ENCODE measurements around the gene FBXW4.

FBXW4 gene

GRCh38 chr10:101694674-101695403 is at the start of gene FBXW4:
FBXW4 (minus strand) TSS chr10:101695170; CDS start chr10:101695105, 65 bp downstream.
- DNase-seq (ENCODE audit: low read depth, low spot score): no peak

DNA sequence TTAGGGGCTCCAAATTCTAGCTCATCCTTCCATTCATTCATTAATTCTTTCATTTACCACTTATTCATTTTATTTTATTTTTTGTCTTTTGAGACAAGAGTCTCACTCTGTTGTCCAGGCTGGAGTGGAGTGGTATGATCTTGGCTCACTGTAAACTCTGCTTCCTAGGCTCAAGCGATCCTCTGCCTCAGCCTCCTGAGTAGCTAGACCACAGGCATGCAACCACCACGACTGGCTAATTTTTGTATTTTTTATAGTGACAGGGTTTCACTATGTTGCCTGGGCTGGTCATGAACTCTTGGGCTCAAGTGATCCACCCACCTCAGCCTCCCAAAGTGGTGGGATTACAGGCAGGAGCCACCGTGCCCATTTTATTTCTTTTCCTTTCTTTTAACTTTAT is 49.3 kb upstream of the FBXW4 start:
- DNase-seq (ENCODE audit: low read depth, low spot score): no peak

GRCh38 chr10:101741938-101742337 is 47.0 kb upstream of the FBXW4 start:
- DNase-seq (ENCODE audit: low read depth, low spot score): no peak

DNA sequence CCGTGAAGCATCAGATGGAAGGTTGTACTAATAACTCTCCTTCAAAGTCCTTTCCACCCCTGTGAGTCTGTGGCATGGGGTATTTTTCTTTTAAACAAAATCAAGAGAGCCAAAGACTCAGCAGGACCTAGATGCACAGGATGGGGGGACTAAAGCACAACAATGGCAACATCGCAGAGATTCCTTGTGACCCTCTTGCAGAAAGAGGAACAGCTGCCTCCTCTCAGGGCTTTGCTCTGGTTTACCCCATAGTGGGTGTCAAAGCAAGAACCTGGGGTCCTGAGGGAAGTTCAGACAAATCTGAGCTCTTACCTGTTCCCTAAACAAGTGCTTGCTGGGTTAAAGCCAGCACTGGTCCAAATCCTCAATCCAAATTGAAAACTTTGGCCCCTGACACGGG is 41.7 kb upstream of the FBXW4 start:
- DNase-seq (ENCODE audit: low read depth, low spot score): no peak

- no peak for DNase-seq (ENCODE audit: low read depth, low spot score)
These were observed 37.1 kb upstream of the FBXW4 start for GRCh38 chr10:101732096-101732495.

- DNase-seq (ENCODE audit: low read depth, low spot score): no peak
These were observed 31.1 kb upstream of the FBXW4 start for GRCh38 chr10:101726115-101726387.

DNA sequence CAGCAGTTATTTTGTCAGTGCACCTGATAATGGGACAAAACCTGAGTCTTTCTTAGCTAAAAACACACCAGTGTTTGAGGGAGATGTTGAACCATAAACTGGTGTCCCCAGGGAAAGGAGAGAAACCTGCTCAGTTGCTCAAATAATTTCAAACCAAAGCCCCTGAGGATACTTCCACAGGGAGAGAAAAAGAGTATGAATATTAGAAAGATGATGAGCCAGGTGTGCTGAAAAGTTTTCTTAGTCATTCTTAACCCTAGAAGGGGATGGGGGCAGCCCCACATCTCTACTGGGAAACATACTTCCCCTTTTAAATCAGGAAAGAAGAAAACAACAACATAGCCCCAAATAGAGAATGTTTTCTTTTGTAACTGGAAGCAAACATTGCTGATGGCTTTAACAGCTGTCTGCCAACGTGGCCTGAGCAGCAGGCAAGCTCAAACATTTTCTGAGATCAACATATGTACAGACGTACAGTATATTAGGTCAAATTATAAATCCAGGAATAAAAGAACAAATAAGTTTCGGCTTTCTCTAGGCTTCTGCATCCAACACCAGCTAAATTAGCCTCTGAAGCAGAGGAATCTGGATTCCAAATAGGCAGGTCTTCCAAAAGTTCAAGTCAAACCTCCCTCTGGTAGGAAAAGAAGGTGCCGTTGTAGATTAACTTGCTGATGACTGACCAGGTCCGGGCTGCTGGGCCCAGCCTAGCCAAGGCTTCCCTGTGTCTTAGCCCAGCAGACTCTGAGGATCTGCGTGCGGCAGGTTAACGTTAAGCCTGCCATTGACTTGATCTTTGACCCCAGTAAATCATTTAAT is 30.5 kb upstream of the FBXW4 start:
- DNase-seq (ENCODE audit: low read depth, low spot score): no peak

DNA sequence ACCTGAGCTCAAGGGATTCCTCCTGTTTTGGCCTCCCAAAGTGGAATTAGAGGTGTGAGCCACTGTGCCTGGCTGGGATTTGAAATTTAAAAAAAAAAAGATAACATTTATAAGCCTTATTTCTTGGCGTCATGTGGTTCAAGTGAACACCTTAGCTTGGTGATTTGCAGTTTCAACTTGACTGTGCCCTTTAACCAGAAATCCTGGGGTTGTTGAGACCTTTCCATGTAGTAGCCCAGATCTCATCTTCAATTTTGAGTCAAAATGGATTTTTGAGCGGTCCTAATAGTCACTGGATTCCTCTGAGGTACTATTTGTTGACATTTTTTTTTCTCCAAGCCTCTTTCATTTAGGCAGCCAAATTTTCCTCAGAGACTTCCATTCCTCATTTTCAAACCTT is 29.5 kb upstream of the FBXW4 start:
- no peak for DNase-seq (ENCODE audit: low read depth, low spot score)

GRCh38 chr10:101723176-101723575 is 28.2 kb upstream of the FBXW4 start:
- DNase-seq (ENCODE audit: low read depth, low spot score): no peak

DNA sequence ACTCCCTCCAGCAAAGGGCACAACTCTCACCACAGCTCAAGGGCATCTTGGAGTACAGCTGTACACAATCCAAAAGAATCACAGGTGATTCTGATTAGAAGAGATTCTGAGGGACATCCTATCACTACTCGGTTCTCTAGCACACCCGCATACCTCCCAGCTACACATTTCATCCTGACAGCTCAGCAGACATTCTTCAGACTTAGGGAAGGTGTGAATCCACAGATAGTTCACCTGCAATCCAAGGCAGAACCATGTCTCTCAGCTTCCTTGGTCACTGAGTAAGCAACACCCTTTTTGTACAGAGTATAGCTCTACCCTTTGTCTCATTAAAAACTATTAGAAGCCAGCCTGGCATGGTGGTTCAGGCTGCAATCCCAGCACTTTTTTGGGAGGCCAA is 26.8 kb upstream of the FBXW4 start:
- DNase-seq (ENCODE audit: low read depth, low spot score): no peak

DNA sequence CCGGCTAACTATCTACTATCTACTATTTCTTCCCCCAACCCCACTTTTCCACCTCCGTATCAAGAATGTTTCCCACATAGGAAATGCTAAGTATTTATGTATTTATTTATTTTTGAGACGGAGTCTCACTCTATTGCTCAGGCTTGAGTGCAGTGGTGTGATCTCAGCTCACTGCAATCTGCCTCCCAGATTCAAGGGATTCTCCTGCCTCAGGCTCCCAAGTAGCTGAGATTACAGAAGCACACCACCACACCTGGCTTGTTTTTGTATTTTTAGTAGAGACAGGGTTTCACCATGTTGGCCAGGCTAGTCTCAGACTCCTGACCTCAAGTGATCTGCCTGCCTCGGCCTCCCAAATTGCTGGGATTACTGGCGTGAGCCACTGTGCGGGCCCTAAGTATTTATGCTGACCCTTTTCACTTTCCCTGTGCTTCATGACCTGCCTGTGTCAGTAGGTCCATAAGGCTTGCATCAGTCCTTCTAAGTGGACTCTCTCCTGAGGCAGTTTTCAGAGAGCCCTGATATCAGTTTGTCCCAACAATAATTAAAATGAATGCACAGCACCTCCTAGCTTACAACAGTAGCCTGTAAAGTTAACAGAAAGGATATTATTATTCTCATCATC is 25.7 kb upstream of the FBXW4 start:
- DNase-seq (ENCODE audit: low read depth, low spot score): no peak

- no peak for DNase-seq (ENCODE audit: low read depth, low spot score)
These were observed 23.8 kb upstream of the FBXW4 start for GRCh38 chr10:101718690-101719275.

DNA sequence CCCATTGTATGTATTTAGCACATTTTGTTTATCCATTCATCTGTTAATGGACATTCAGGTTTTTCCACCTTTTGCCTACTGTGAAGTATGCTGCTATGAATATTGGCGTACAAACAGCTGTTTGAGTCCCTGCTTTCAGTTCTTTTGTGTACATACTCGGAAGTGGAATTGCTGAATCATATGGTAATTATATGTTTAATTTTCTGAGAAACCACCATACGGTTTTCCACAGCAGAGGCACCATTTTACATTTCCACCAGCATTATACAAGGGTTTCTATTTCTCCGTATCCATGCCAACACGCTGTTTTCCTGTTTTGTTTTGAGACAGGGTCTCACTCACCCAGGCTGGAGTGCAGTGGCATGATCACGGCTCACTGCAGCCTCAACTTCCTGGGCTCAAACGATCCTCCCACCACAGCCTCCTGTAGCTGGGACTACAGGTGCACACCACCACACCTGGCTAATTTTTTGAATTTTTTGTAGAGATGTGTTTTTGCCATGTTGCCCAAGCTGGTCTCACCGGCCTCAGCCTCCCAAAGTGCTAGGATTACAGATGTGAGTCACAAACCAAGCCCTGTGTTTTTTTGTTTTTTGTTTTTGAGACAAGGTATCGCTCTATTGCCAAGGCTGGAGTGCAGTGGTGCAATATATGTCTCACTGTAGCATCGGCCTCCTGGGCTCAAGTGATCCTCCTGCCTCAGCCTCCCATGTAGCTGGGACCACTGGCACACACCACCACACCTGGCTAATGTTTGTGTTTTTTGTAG is 22.1 kb upstream of the FBXW4 start:
- DNase-seq (ENCODE audit: low read depth, low spot score): no peak

- no peak for DNase-seq (ENCODE audit: low read depth, low spot score)
These were observed 18.0 kb upstream of the FBXW4 start for GRCh38 chr10:101712997-101713396.

DNA sequence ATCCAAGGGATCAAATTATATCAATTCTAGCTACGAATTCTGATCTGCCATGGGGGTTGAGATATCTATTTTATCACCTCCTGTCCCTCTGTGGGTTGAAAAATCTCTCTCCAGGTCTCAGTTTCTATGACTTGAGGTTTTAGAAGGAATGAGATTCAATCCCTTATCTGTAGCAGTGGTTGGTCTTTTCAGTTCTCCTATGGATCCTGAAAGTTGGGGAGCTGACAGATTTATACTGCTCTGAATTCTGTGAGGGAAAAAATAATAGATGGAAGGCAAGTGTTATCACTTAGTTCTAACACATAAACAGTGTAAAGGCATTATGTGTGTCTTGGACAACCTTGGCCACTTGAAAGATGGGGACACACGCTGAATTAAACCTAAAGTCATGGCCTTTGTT is 15.8 kb upstream of the FBXW4 start:
- DNase-seq (ENCODE audit: low read depth, low spot score): no peak

GRCh38 chr10:101710059-101710695 is 15.2 kb upstream of the FBXW4 start:
- DNase-seq (ENCODE audit: low read depth, low spot score): no peak

DNA sequence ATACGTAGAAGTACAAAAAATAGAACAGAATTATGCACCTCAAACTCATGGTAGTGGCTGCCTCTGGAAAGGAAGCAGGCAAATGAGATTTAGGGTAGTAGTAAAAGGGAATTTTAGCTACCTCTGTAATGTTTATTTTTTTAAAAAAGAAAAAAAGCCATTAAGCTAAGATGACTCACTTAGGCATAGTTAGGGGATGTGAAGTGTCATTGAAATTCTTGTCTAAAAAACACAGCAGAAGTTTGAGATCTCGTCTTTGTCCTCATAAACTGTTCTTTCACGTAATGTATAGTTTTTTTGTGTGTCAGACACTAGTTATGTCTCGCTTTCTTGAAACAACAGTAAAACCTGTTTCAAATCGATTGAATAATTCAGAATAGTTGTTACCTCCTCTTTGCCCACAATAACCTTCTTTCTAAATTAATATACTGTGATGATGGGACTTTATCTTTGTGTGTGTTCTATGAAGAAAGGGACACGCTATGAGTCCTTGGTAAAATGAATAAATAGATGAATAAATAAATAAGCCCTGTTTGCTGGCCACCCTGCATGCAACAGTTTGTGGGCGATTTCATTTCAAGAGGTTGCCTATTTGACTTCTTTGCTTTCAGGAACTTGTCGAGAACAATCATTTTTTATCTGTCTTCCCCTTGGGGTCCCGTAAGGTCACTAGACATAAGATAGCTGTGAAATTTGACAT is 14.5 kb upstream of the FBXW4 start:
- DNase-seq (ENCODE audit: low read depth, low spot score): no peak

DNA sequence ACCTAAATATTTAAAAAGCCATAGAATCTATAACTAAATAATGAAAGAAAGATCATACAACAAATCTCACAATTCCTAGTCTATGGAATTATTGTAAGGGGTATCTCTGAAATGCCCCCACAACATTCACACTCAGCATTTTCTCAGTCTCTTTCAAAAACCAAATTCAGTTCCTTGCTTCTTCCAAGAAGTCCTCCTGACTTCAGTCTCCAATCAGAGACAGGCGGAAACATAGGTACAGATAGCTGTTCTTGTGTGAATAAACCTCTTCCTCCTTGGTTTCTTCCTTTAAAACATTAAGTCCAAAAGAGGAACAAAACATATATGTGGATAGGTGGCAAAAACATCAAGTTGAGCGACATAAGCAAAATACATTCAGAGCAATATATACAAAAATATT is 13.9 kb upstream of the FBXW4 start:
- no peak for DNase-seq (ENCODE audit: low read depth, low spot score)

- DNase-seq (ENCODE audit: low read depth, low spot score): no peak
These were observed 13.1 kb upstream of the FBXW4 start for GRCh38 chr10:101708073-101708472.

DNA sequence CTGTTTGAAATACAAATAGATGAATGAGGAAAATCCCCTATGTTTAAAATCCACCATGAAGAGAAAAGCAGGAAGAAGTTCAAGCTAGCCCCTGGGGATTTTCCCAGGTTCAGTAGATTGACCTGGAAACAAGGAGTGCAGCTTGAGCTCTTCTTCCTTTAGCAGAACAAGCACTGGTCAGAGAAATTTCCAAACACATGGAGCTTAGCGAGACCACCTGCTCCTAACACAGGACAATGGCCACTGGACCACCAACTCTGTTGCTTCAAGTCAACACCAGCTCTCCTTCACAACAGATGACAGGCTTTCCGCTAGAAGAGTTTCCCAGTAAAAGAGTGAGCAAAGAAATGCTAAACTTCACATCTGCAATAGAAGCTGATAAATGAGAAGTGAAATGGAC is 9.4 kb upstream of the FBXW4 start:
- DNase-seq (ENCODE audit: low read depth, low spot score): no peak

DNA sequence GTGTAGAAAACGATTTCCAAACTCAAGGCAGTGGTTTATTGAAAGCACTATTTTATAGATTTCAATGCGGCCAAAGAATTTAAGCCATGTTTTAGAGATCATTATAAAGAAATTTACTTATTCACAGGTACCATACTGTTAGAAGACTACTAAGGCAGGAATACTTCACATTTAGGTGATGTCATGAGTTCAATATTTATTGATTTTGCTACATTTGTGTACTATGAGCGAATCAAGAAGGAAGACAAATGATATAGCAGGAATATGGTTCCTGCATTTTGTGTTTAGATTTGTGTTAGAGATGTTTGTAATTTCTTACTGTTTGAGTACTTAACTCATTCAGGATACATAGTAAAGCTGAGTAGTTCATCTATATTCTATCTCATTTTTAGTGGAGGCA is 1.7 kb upstream of the FBXW4 start:
- no peak for DNase-seq (ENCODE audit: low read depth, low spot score)

All from iPS DF 19.7 (cell line).